WTC11 (cell line): ENCODE measurements around the gene FOXC2.

Experiments used
- ELF4 ChIP-seq: sonication (generic); formaldehyde crosslinking; IDR thresholded peaks from 2 replicates; pipeline ENCODE4 v1.8.1; 2022; ENCODE audit warnings: low read depth, mild to moderate bottlenecking, moderate library complexity, missing genetic modification reagents
- MAX ChIP-seq: sonication (generic); formaldehyde crosslinking; IDR thresholded peaks from 2 replicates; pipeline ENCODE4 v1.8.0; 2022; ENCODE audit warnings: mild to moderate bottlenecking, missing genetic modification reagents
- NFYB ChIP-seq: sonication (generic); formaldehyde crosslinking; conservative IDR thresholded peaks from 2 replicates; pipeline ENCODE4 v1.8.0; 2022; ENCODE audit warnings: low read depth, missing genetic modification reagents
- PRRX2 ChIP-seq: fragments of 250-450 bp; sonication (Bioruptor Pico); IDR thresholded peaks from 2 replicates; pipeline ENCODE4 v1.8.0; 2021; ENCODE audit warnings: mild to moderate bottlenecking
- RELA ChIP-seq: sonication (generic); formaldehyde crosslinking; IDR thresholded peaks from 2 replicates; pipeline ENCODE4 v1.8.1; 2022; ENCODE audit warnings: missing genetic modification reagents, mild to moderate bottlenecking, borderline replicate concordance
- SMAD3 ChIP-seq: sonication (generic); formaldehyde crosslinking; IDR thresholded peaks from 2 replicates; pipeline ENCODE4 v1.8.0; 2022; ENCODE audit warnings: missing genetic modification reagents, mild to moderate bottlenecking, borderline replicate concordance
- TEAD4 ChIP-seq: sonication (generic); formaldehyde crosslinking; IDR thresholded peaks from 2 replicates; pipeline ENCODE4 v1.8.0; 2022; ENCODE audit warnings: mild to moderate bottlenecking, missing genetic modification reagents
- ZNF396 ChIP-seq: fragments of 250-450 bp; sonication (Bioruptor Pico); IDR thresholded peaks from 2 replicates; pipeline ENCODE4 v1.8.0; 2021; ENCODE audit warnings: mild to moderate bottlenecking, moderate library complexity, borderline replicate concordance
- ZNF423 ChIP-seq: fragments of 250-450 bp; sonication (Bioruptor Pico); IDR thresholded peaks from 2 replicates; pipeline ENCODE4 v2.1.2; 2022; ENCODE audit warnings: mild to moderate bottlenecking, moderate library complexity
- TF ChIP-seq, protein P1 (sequence below): fragments of 200-600 bp; IDR thresholded peaks from 2 replicates; pipeline ENCODE4 v1.8.0; 2022; ENCODE audit warnings: antibody characterized with exemption
- TF ChIP-seq, protein P2 (sequence below): sonication (generic); formaldehyde crosslinking; IDR thresholded peaks from 2 replicates; pipeline ENCODE4 v1.8.1; 2023; ENCODE audit warnings: mild to moderate bottlenecking, moderate library complexity, missing genetic modification reagents

DNA sequence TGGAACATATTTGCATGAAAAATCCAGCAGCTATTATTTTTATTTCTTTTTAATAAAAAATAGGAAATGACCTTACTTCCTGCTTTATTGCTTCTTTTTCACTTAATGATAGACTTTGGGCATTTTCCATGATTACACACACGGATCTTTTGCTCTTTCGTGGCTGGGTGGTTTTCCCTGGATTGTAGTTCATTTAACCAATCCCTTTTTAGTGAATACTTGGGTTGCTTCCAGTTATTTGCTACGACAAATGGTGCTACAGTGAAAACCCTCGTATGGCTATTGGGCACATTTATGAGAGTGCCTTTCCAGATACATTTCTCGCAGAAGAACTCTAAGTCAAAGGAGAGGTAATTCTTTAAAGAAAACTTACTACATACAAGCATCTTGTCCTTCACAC, 50.3 kb downstream of the FOXC2 start:
- TF ChIP-seq SMAD3, result no peak
- TF ChIP-seq, protein P1, sequence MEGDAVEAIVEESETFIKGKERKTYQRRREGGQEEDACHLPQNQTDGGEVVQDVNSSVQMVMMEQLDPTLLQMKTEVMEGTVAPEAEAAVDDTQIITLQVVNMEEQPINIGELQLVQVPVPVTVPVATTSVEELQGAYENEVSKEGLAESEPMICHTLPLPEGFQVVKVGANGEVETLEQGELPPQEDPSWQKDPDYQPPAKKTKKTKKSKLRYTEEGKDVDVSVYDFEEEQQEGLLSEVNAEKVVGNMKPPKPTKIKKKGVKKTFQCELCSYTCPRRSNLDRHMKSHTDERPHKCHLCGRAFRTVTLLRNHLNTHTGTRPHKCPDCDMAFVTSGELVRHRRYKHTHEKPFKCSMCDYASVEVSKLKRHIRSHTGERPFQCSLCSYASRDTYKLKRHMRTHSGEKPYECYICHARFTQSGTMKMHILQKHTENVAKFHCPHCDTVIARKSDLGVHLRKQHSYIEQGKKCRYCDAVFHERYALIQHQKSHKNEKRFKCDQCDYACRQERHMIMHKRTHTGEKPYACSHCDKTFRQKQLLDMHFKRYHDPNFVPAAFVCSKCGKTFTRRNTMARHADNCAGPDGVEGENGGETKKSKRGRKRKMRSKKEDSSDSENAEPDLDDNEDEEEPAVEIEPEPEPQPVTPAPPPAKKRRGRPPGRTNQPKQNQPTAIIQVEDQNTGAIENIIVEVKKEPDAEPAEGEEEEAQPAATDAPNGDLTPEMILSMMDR, result no peak
- TF ChIP-seq MAX, result no peak
- no peak for TF ChIP-seq PRRX2 (CRISPR knock-in tag)
- TF ChIP-seq, protein P2, sequence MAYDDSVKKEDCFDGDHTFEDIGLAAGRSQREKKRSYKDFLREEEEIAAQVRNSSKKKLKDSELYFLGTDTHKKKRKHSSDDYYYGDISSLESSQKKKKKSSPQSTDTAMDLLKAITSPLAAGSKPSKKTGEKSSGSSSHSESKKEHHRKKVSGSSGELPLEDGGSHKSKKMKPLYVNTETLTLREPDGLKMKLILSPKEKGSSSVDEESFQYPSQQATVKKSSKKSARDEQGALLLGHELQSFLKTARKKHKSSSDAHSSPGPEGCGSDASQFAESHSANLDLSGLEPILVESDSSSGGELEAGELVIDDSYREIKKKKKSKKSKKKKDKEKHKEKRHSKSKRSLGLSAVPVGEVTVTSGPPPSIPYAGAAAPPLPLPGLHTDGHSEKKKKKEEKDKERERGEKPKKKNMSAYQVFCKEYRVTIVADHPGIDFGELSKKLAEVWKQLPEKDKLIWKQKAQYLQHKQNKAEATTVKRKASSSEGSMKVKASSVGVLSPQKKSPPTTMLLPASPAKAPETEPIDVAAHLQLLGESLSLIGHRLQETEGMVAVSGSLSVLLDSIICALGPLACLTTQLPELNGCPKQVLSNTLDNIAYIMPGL (CRISPR knock-in tag), result no peak
- TF ChIP-seq NFYB (CRISPR knock-in tag), result no peak
- no peak for TF ChIP-seq RELA
- no peak for TF ChIP-seq TEAD4
- TF ChIP-seq ELF4 (CRISPR knock-in tag), result no peak
- no peak for TF ChIP-seq ZNF396 (CRISPR knock-in tag)
- TF ChIP-seq ZNF423, result no peak
